Right lobe of liver (tissue), 4 donors: ENCODE measurements around the gene SHROOM1.
"Not testable (repeated sequence)": the region's sequence is repeated elsewhere in the genome, so short reads cannot be mapped to it uniquely, and the experiment has no call there.

Experiments
- POLR2A ChIP-seq: fragments of 450-650 bp; IDR thresholded peaks from one replicate; pipeline ENCODE4 v1.6.1; 2017; ENCODE audit warnings: antibody characterized with exemption, mild to moderate bottlenecking
- TF ChIP-seq, protein P1 (sequence below), 4 donors: fragments of 200-600 bp in 3 of 4; fragments of 450-650 bp in 1 of 4; IDR thresholded peaks; one replicate each; pipeline versions ENCODE4 v1.5.1 to v1.8.0; 2016 to 2022; ENCODE audit warnings: antibody characterized with exemption in 4 of 4, mild to moderate bottlenecking in 2 of 4
- donor health status: DM: no; HTN: no; CAD: no.
- donor health status: DM: no; HTN: no; CAD: no.
- donor health status: DM: no; HTN: yes; CAD: no.

- TF ChIP-seq, protein P1, sequence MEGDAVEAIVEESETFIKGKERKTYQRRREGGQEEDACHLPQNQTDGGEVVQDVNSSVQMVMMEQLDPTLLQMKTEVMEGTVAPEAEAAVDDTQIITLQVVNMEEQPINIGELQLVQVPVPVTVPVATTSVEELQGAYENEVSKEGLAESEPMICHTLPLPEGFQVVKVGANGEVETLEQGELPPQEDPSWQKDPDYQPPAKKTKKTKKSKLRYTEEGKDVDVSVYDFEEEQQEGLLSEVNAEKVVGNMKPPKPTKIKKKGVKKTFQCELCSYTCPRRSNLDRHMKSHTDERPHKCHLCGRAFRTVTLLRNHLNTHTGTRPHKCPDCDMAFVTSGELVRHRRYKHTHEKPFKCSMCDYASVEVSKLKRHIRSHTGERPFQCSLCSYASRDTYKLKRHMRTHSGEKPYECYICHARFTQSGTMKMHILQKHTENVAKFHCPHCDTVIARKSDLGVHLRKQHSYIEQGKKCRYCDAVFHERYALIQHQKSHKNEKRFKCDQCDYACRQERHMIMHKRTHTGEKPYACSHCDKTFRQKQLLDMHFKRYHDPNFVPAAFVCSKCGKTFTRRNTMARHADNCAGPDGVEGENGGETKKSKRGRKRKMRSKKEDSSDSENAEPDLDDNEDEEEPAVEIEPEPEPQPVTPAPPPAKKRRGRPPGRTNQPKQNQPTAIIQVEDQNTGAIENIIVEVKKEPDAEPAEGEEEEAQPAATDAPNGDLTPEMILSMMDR (IDR thresholded peaks at IDR 0.05), result not testable (repeated sequence)
- not testable (repeated sequence) for TF ChIP-seq POLR2A
Observed at GRCh38 chr5:132806804-132807162, 23.7 kb downstream of the SHROOM1 start.
